Fibroblast of villous mesenchyme (primary cell): ENCODE results near the gene ASAP2. TPM values are rescaled to one million over a fixed set of nuclear protein-coding genes. Genes with fewer than 3 reads are reported as not detected.
"Not testable (repeated sequence)": the region's sequence is repeated elsewhere in the genome, so short reads cannot be mapped to it uniquely, and the experiment has no call there.

Source experiments
- DNase-seq: peaks from one replicate; pipeline ENCODE4 v3.0.0-alpha.2; 2010; ENCODE audit warnings: low read depth
- H3K4me3 ChIP-seq: 2 replicates; pipeline ENCODE4 v1.5.1; 2011; ENCODE audit warnings: low read depth, mild to moderate bottlenecking, low read length
- CTCF ChIP-seq: IDR thresholded peaks from 2 replicates; pipeline ENCODE4 v1.5.1; 2012; ENCODE audit warnings: low read depth, mild to moderate bottlenecking, low read length; ENCODE audit not compliant: insufficient read depth
- total RNA-seq: library from RNA; depleted of rRNA; stranded (reverse); fragments of >200 nt; gene quantifications from 2 replicates; pipeline ENCODE4 v1.2.3, GENCODE V29; 2012

The ASAP2 gene
- total RNA-seq, 1 donor: 66.5 TPM

- H3K4me3 ChIP-seq: no peak overlapping the region
- DNase-seq: no peak
- no peak for TF ChIP-seq CTCF
These were observed 56.8 kb downstream of the ASAP2 start for GRCh38 chr2:9263428-9263827.

DNA sequence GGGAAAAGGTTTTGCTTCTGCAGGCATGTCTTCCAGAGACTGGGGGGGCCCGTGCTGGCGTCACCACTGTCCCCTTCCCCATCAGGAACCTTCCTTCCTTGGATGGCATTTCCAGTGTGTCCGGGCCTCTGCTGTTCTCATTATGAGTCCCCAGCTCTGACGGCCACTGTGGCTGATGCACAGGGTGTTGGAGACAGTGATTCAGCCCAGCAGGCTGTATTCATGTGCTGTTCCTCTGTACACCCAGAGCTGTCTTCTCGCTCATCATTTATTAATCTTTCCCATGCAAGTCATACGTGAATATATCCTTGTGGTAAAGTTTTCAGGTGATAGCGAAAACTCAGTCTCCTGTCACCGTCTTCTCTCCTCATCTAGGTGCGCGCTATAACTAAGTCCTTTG lies 57.7 kb downstream of the ASAP2 start:
- no peak for DNase-seq
- no peak overlapping the region for H3K4me3 ChIP-seq
- no peak for TF ChIP-seq CTCF

- H3K4me3 ChIP-seq: no peak overlapping the region
- TF ChIP-seq CTCF: no peak
- DNase-seq: no peak
These were observed 60.1 kb downstream of the ASAP2 start for GRCh38 chr2:9266711-9267110.

DNA sequence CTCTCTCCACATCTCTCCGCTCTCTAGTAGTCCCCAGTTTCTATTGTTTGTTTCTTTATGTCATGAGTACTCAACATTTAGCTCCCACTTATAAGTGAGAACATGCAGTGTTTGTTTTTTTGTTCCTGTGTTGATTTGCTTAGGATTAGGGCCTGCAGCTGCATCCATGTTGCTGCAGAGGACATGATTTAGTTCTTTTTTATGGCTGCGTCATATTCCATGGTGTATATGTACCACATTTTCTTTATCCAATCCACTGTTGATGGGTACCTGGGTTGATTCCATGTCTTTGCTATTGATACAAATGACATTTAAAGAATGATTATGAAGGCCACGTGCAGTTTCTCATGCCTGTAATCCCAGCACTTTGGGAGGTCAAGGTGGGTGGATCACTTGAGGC lies 60.7 kb downstream of the ASAP2 start:
- not testable (repeated sequence) for DNase-seq, H3K4me3 ChIP-seq

GRCh38 chr2:9268301-9269080 lies 61.9 kb downstream of the ASAP2 start:
- no peak for DNase-seq
- no peak for TF ChIP-seq CTCF
- no peak overlapping the region for H3K4me3 ChIP-seq

DNA sequence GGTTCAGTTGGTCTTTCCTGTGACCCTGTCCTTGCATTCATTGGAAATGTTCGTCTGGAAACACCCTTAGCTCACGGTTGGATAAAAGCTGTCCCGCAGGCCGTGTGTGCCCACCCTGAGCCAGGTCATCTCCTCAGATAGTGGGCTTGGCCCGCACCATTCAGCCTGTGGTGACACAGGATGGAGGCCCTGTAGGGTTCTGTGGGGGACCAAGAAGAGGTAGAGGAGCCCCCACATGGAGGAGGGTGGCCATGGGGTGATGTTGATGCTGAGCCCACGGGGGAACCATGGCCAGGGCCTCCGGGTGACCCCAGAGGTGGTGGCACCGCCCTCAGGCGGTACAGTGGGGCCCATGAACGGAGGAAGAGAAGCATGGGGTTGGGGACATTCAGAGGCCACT lies 62.7 kb downstream of the ASAP2 start:
- TF ChIP-seq CTCF: no peak
- DNase-seq: no peak
- no peak overlapping the region for H3K4me3 ChIP-seq

DNA sequence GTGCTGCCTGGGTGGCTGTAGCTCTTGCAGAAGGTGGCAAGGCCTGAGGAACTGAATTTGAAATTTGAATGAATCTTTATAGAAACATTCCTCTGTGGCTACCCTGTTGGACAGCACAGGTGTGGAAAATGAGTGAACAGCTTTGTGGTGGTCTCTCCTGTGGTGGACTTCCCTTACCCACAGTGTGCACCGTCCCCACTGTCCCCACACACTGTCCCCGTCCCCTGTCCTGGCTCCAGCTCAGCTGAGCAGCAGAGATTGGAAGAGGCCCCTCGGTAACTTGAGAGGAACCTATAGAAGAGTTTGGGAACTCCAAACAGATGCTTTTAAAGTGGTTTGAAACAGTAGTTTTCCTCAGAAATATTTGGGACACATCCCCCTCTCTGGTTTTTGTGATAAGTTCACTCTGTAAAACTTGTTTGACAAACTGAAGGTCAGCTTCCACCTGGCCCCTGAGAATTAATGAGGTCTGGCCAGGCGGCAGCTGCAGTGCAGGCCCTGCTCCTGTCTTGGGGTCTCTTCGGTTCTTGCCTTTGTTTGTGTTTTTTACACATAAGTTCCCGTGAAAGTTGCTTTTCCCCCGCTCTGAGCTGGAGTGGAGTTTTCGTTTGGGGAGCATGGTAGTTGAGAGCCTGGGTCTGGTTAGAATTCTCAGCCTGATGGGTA lies 63.2 kb downstream of the ASAP2 start:
- H3K4me3 ChIP-seq: no peak overlapping the region
- no peak for DNase-seq
- no peak for TF ChIP-seq CTCF
